Loucy (cell line): Measurements from ENCODE around the gene TNFSF8.

Experiments
- CTCF ChIP-seq: fragments of 200-600 bp; sonication (generic); conservative IDR thresholded peaks from 2 replicates; pipeline ENCODE4 v1.5.1; 2014; ENCODE audit warnings: mild to moderate bottlenecking, antibody characterized with exemption, low read length
- EZH2phosphoT487 ChIP-seq: fragments of 200-600 bp; IDR thresholded peaks from 2 replicates; pipeline ENCODE4 v1.6.1; 2018; ENCODE audit warnings: antibody characterized with exemption, mild to moderate bottlenecking, moderate library complexity, borderline replicate concordance

- TF ChIP-seq CTCF: no peak
- no peak for TF ChIP-seq EZH2phosphoT487
Measured at GRCh38 chr9:114931407-114931806, 1.0 kb upstream of the TNFSF8 start.
